GM21825 (cell line): ENCODE results near the gene CTAGE6.
A peak's percentile ranks its signal among the peaks of the same experiment; 100 is the strongest.
"Not testable (repeated sequence)": the region's sequence is repeated elsewhere in the genome, so short reads cannot be mapped to it uniquely, and the experiment has no call there.

Source experiments
- ATAC-seq: cut with Tn5 transposase; IDR thresholded peaks from one replicate; pipeline ENCODE4 v1.9.1; 2021; ENCODE audit warnings: mild to moderate bottlenecking, moderate library complexity; ENCODE audit not compliant: unreplicated experiment

CTAGE6 gene, protein sequence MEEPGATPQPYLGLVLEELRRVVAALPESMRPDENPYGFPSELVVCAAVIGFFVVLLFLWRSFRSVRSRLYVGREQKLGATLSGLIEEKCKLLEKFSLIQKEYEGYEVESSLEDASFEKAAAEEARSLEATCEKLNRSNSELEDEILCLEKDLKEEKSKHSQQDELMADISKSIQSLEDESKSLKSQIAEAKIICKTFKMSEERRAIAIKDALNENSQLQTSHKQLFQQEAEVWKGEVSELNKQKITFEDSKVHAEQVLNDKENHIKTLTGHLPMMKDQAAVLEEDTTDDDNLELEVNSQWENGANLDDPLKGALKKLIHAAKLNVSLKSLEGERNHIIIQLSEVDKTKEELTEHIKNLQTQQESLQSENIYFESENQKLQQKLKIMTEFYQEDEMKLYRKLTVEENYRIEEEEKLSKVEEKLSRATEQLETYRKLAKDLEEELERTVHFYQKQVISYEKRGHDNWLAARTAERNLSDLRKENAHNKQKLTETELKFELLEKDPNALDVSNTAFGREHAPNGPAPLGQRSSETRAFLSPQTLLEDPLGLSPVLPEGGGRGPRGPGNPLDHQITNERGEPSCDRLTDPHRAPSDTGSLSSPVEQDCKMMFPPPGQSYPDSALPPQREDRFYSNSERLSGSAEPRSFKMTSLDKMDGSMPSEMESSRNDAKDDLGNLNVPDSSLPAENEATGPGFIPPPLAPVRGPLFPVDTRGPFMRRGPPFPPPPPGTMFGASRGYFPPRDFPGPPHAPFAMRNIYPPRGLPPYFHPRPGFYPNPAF

DNA sequence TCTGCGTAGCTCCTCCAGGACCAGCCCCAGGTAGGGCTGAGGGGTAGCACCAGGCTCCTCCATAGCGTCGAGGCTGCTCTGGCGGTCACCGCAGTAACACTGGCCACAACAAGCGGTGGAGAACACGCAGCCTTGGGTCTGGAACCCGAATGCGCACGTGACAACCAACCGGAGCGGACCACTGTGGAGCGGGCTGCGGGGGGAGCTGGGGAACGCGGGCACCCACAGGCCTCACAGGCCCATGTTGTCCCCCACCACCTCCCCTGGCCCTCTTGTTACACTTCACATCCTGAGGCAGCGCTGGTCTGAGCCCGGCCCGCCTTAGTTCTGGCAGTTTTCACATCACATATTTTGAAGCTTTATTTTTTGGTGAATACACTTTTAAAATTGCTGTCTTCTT is at the start of gene CTAGE6:
CTAGE6 (minus strand) TSS at position 101 of the 400 bp plus-strand sequence; CDS start at position 63, 38 bp downstream.
- not testable (repeated sequence) for ATAC-seq

GRCh38 chr7:143806664-143807071 is 49.2 kb upstream of the CTAGE6 start:
- not testable (repeated sequence) for ATAC-seq

DNA sequence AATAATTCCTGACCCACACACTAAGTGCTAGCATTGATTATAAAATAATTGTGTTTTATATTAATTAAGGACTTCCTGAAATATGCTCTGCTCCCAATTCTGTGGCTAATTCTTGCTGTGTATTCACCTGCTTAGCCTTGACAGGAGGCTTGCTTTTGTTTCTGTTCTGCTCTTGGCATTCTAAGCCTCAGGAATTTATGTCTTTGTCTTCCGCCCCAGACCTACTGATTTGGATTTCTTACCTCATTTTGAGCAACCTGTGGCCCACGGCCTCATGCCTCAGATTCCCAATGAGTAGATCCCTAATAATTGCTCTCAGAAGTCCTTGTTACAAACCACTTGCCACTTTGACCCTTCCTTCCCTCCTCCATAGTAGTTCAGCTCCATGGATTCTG is 40.4 kb upstream of the CTAGE6 start:
- ATAC-seq: not testable (repeated sequence)

DNA sequence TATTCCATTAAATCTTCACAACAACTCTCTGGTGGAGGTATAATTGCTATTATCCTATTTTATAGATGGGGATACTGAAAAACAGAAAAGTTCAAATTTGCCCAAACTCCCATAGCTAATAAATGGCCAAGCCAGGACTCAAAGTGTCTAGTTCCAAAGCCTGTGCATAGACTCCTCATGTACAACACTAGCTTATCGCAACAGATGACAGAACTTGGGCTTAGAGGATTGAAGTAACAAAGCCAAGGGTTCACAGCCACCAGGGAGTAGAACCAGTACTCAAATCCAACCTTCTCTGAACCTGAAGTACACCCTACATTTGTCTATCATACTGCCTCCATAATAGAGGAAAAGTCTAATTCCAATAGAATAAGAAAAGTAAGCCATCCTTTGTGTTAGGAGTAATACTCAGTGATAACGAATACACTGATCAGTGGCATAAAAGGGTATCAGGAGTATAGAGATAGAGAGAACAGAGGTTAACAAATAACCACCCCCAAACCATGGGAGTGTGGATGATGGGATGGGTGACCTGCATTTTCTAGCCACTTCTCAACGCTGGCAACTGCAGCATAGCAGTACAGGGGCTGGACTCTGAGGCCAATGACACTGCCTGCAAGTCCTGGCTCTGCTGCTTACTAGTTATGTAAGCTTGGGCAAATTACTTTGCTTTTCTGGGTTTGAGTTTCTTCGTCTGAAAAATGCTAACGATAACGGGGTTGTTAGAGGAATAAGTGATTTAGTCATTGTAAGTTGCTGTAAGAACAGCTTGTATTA is 39.8 kb upstream of the CTAGE6 start:
- not testable (repeated sequence) for ATAC-seq

GRCh38 chr7:143795653-143796052 is 38.2 kb upstream of the CTAGE6 start:
- ATAC-seq: not testable (repeated sequence)

GRCh38 chr7:143792633-143793032 is 35.1 kb upstream of the CTAGE6 start:
- not testable (repeated sequence) for ATAC-seq

DNA sequence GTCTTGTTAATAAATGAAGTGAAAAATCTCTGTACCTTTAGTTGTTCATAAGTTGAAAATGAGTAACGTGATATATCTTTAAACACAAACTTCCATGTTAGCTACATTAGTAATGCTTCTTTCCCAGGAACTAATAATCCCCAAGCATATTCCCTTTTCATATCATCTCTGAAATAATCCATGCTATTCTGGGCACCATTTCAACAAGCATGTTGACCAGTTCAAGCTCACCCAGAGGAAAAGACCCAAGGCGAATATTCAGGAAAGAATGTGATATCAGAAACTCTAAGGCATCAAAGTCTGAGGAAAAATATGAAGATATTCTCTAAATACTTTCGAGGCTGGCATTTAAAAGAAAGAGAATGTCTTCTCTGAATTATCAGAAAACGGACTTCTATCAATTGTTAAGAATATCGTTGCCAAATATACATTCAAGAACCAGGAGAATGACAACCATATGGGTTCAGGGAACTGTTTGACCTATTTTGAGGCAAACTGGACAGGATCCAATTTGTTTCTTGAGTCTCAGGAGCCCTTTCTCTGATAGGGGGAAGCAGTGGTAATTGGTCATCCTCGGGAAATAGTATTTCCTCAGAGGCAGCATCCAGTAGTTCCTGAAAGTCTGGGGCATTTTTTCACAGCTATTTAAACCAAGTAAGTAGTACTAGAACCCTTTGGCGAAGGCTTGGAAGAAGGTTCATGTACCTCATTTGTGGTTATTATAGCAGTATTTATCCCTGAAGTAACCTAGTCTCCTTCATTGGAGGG is 28.1 kb upstream of the CTAGE6 start:
- not testable (repeated sequence) for ATAC-seq

DNA sequence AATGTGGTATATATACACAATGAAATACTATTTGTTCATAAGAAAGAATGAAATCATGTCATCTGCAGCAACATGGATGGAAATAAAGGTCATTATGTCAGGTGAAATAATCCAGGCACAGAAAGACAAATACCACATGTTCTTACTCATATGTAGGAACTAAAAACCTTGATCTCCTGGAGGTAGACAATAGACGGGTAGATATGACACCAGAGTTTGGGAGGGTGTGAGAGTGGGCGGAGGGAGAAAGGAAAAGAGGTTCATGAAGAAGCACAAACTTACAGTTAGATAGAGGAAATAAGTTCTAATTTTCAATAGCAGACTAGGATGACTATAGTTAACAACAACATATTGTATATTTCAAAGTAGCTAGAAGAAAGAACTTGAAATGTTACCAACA is 22.1 kb upstream of the CTAGE6 start:
- not testable (repeated sequence) for ATAC-seq

GRCh38 chr7:143772738-143773468 is 15.4 kb upstream of the CTAGE6 start:
- ATAC-seq: not testable (repeated sequence)

DNA sequence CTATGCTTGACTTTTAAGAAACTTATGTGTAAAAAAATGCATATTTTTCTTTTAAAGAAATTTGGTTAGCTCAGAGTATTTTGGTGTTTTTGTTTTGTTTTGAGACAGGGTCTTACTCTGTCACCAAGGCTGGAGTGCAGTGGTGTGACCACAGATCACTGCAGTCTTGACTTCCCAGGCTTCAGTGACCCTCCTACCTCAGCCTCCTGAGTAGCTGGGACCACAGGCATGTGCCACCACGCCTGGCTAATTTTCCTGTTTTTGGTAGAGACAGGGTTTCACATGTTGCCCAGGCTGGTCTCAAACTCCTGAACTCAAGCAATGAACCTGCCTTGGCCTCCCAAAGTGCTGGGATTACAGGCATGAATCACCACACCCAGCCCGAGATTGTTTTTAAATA is 10.0 kb upstream of the CTAGE6 start:
- not testable (repeated sequence) for ATAC-seq

GRCh38 chr7:143765678-143766077 is 8.2 kb upstream of the CTAGE6 start:
- not testable (repeated sequence) for ATAC-seq

GRCh38 chr7:143763065-143763464 is 5.6 kb upstream of the CTAGE6 start:
- not testable (repeated sequence) for ATAC-seq

DNA sequence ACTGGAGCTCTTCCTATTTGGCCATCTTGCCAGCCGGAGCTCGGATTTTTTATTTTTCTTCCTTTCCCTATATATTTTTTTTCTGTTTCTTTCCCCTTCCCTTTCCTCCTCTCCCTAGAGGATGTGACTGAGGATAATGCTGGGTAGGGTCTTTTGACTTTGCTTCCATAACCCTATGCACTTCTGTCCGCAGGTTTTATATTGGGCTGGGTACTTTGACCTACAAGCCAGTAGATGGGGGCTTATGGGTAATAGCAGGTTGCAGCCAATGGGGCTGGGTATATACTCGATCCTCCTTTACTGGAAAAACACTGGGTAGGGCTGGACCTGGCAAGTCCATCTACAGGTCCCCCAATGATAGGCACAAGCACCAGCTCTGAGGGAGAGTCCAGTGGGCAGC is 12.2 kb downstream of the CTAGE6 start:
- not testable (repeated sequence) for ATAC-seq

- ATAC-seq: peak; percentile 59
Measured at GRCh38 chr7:143737037-143737819, 20.3 kb downstream of the CTAGE6 start.

DNA sequence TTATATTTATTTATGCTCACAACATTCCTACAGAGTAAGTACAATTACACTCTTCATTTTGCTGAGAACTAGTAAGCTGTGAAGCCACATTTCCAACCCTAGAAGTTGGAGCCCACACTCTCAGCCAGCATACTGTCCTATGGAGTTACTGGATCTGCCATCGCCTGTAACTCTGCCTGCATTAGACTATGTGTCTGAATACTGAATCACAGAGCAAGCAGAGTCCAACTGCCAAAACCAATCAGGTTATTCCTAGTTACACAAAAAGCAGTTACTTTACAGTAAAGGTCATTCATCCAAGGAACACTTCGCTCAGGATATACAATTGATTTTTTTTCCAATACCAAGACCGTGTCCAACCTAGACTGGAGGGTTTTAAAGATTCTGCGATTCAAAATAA is 21.5 kb downstream of the CTAGE6 start:
- no peak for ATAC-seq

DNA sequence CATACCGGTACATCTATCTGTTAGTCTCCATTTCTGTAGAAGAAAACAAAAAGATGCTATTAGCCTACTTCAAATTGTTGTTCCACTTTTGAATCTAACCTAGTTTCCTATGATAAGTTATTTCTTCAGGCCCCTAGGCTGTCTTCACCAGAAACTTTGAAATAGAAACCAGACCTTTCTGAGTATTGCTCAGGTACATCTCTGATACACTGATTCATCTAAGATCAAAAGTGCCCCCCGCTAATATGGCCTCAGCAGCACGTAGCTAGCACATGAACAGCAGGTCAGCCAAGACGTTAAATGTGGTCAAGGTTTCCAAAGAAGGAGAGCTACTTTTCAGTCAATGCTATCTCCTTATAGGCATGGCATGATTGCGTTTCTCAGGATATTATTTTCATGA is 23.6 kb downstream of the CTAGE6 start:
- no peak for ATAC-seq

GRCh38 chr7:143728333-143728862 is 29.1 kb downstream of the CTAGE6 start:
- no peak for ATAC-seq

DNA sequence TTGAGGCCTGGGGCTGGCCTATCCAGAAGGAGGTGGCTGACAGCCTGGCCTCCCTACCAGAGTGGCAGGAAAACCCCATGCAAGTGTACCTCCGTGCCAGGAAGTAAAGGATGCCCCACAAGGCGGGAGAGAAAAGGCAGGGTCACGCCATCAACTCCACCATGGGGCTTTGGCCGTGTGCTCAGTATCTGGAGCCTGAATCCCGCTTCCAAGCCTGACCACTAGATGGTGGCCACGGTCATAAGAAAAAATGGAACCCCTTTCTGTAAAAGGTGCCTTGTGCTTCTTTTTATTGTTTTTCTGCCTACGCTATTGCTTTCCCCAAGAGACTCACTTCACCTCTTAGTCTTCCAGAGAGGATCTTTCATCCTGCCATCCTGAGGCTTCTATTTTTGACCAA is 29.9 kb downstream of the CTAGE6 start:
- ATAC-seq: not testable (repeated sequence)

DNA sequence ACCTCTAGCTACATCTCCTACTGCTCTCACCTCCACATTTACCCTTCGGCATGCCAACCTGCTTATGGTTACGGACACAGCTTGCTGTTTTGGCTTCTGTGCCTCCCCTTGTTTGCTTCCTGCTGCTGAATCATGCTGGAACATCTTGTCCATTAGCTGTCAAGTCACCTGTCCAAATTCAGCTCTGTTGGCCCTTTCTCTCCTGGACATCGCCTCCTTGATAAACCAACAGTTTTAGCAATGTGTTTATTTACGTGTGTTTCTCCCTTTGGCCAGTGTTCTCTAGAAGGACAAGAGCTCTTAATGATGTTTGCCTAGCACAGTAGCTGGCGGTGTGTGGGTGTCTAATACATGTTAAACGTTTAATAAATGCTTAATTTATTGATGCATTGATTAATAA is 31.4 kb downstream of the CTAGE6 start:
- not testable (repeated sequence) for ATAC-seq
